ENCODE results near the gene HNRNPH1.

Gene HNRNPH1

GRCh38 chr5:179603308-179603707 lies 20.2 kb downstream of the HNRNPH1 start:
- no peak for DNase-seq

DNA sequence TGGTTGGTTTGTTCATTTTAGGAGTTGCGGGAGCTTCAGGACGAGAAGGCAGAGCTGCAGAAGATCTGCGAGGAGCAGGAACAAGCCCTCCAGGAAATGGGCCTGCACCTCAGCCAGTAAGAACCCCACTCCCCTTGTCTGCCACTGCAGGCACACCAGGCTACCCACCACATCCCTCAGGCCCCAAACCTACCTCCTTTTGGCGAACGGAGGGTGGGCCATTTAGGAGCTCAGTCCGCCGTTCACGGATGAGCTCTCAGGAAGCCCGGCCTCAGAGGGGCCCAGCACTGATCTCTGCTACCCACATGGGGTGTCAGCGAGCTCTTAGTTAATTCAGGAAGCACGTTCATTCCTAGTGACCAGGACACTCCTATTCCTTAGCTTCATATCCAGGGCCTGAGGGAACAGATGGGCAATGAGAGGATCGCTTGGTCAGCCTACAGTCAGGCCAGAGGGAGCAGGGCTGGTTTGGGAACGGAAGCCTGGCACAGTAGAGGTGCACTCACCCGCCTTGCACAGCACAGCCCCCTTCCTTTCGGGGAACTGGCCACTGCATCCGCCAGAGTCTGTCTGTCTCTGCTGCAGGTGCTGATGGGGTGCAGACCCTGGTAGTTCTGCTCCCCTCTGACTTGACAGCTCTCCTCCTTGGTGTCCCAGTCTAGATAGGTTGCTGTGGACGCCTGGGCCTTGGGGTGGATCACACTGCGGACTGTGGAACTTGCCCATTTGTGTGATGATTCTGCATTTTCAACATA lies 21.4 kb downstream of the HNRNPH1 start:
- no peak for DNase-seq

DNA sequence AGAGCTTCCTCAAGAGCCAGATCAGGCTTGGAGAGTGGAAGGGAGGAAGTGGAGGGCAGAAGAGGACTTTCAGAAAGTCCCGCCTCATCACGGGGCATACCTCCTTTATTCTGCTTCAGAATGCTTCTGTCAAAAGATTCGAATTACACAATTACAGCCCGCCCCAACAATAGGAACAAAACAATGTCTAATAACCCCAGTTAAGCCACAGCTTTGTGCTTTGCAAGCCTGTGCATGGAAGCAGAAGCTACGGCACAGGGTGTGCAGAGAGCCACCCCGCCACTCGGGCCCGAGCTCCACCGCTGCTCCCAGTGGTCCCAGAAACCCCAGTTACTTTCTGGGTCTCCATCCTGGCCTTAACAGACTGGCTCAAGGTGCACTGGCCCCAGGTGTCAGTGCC lies 23.5 kb downstream of the HNRNPH1 start:
- DNase-seq = no peak

DNA sequence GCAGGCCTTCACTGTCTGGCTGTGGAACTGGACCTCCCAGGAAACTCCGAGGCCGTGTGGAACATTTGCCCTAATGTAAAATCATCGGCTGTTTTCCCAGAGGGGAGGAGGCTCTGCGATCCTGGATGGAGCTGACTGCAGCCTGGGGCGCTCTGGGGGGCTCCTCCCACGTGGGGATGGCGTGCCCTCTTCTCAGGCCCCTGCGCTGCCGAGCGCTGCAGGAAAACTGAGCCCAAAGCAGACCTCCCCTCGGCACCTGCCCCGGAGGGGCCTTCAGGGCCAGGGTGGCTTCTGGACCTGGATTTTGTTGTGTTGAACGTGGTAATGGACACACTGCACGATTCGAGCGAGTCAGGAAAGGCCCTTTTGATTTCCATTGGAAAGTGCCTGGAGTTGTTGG lies 23.9 kb downstream of the HNRNPH1 start:
- no peak for DNase-seq

GRCh38 chr5:179599100-179599499 lies 24.4 kb downstream of the HNRNPH1 start:
- DNase-seq = no peak

DNA sequence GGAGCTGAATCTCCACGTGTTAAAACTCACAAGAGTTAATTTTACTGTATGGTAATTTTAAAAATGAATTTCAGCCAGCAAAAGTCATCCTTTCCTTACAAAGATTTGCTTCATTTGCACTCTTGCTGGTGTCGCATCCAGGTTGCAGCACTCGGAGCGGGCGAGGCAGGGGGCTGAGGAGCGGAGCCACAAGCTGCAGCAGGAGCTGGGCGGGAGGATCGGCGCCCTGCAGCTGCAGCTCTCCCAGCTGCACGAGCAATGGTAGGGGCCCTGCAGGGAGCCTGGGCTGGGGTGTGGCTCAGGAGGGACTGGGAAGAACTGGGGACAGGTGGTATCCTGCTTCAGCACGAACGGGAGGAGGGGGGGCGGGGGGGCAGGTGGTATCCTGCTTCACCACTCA lies 27.1 kb downstream of the HNRNPH1 start:
- DNase-seq = no peak

GRCh38 chr5:179595916-179596315 lies 27.6 kb downstream of the HNRNPH1 start:
- no peak for DNase-seq

DNA sequence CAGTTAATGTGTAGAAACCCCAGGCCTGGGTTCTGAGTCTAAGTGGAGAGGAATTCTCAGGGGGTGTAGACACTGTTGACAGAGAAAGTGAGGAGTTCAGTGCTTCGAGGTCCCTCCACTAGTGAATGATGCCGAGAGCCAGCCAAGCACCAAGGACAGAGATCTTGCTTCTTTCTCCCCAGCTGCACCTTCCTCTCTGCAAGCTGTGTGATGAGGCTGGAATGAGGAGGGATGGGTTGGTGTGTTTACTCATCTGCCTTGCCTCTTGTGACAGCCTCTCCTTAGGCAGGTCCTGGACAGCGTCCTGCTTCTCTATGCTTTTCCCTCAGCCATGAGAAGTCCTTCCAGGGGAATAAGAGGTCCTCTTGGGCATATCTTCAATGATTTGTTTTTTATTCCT lies 35.3 kb downstream of the HNRNPH1 start:
- DNase-seq = no peak

DNA sequence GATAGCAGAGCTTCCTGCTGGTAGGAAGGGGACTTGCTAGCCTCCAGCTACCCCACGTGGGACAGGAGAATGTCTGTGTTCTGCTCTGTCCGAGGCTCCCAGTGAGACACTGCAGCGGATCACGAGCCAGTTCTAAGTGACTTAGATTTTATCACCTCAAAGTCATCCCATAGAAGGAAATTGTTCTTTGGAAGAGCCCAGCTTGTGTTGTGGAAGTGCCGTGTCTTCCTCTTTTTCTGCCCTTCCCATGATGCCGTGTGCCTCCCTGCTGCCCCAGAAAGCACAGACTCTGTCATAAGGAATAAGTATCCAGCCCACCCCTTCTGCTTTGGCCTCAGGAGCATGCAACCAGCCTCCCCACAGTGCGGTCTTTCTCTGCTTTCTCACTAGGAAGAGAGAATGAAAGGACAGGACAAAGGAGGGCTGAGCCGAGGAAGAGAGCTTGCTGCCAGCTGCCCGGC lies 37.5 kb downstream of the HNRNPH1 start:
- DNase-seq = no peak

- DNase-seq = no peak
Measured at GRCh38 chr5:179577286-179577960, 46.0 kb downstream of the HNRNPH1 start.

DNA sequence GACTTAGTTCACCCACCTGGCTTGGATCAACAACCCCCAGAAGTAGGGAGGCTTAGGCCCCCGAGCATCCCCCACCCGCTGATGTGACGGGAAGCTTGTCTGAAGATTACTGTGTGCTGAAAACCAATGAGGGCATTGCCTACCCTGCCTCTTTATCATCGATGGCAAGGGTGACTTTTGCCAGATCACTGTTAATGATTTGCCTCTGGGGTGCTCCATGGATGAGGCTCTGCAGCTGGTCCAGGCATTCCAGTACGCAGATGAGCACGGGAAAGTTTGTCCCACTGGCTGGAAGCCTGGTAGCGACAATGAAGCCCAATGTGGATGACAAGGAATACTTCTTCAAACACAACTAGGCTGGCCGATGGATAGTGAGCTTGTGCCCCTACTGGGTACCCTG lies 51.1 kb downstream of the HNRNPH1 start:
- DNase-seq = no peak

DNA sequence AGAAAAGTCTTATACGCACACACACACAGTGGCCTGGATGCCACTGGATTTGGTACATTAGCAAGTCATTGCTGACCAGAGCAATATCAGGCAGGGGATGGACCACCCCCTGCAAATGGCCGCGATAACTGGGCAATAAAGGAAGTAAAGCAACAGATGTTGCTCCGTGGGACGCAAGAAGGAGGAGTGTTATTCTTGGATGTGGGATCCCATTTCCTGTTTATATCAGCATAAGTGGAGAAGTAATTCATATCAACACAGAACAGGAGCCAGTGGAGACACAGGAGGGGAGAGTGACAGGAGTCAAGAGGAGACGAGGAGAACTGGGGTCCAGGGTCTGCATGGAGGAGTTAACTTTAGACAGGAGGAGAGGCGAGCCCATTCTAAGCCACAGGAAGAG lies 54.8 kb downstream of the HNRNPH1 start:
- DNase-seq = no peak

DNA sequence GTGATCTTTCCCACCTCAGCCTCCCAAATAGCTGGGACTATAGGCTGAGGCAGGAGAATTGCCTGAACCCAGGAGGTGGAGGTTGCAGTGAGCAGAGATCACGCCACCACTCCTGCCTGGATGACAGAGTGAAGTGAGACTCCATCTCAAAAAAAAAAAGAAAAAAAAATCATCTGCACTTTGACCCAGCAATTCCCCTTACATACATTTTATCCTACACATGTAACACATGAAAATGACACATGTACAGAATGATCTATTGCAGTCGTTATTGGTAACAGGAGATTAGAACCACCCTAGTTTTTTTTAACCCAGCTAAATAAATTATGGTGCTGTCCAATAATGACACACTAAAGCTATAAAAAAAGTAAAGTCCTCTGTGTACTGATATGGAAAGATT lies 58.9 kb downstream of the HNRNPH1 start:
- no peak for DNase-seq

All from NCI-H82 (cell line).